AG09319 (cell line): ENCODE data around the gene C1QTNF7.

Source experiments
- DNase-seq: peaks from one replicate; pipeline ENCODE4 v3.0.0-alpha.2; 2010; ENCODE audit warnings: low read depth; ENCODE audit errors: extremely low read depth
- CTCF ChIP-seq: IDR thresholded peaks from 2 replicates; pipeline ENCODE4 v1.5.1; 2011; ENCODE audit warnings: low read depth, mild to moderate bottlenecking, inconsistent platforms, low read length, moderate library complexity

The C1QTNF7 gene

GRCh38 chr4:15457406-15458201 lies 29.8 kb downstream of the C1QTNF7 start:
- TF ChIP-seq CTCF: peak; percentile 63
- no peak for DNase-seq

GRCh38 chr4:15458616-15459015 lies 30.8 kb downstream of the C1QTNF7 start:
- no peak for DNase-seq
- TF ChIP-seq CTCF: no peak

- no peak for TF ChIP-seq CTCF
- DNase-seq: no peak
Observed at GRCh38 chr4:15459706-15460105, 31.9 kb downstream of the C1QTNF7 start.

GRCh38 chr4:15466596-15466995 lies 38.8 kb downstream of the C1QTNF7 start:
- no peak for DNase-seq
- no peak for TF ChIP-seq CTCF

GRCh38 chr4:15469402-15470127 lies 41.7 kb downstream of the C1QTNF7 start, which contains the start of gene CC2D2A:
Gene CC2D2A, plus strand, starts transcription at chr4:15469882. Its CDS starts 6,051 bp downstream, at chr4:15475933.
- DNase-seq: no peak
- TF ChIP-seq CTCF: no peak

- no peak for DNase-seq
- no peak for TF ChIP-seq CTCF
Observed at GRCh38 chr4:15470128-15470475, 42.3 kb downstream of the C1QTNF7 start.

GRCh38 chr4:15476396-15476795 lies 48.6 kb downstream of the C1QTNF7 start:
- DNase-seq: no peak
- no peak for TF ChIP-seq CTCF
